Measurements from ENCODE around the gene GFOD1.
"Not testable (repeated sequence)": the region's sequence is repeated elsewhere in the genome, so short reads cannot be mapped to it uniquely, and the experiment has no call there.

DNA sequence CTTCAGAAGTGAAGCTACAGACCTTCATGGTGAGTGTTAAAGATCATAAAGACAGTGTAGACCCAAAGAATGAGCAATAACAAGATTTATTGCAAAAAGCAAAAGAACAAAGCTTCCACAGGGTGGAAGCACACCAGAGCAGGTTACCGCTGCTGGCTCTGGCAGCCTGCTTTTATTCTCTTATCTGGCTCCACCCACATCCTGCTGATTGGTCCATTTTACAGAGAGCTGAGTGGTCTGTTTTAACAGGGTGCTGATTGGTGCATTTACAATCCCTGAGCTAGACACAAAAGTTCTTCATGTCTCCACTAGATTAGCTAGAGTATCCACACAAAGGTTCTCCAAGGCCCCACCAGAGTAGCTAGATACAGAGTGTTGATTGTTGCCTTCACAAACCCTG lies 23.0 kb upstream of the GFOD1 start:
- TF ChIP-seq, protein P1, sequence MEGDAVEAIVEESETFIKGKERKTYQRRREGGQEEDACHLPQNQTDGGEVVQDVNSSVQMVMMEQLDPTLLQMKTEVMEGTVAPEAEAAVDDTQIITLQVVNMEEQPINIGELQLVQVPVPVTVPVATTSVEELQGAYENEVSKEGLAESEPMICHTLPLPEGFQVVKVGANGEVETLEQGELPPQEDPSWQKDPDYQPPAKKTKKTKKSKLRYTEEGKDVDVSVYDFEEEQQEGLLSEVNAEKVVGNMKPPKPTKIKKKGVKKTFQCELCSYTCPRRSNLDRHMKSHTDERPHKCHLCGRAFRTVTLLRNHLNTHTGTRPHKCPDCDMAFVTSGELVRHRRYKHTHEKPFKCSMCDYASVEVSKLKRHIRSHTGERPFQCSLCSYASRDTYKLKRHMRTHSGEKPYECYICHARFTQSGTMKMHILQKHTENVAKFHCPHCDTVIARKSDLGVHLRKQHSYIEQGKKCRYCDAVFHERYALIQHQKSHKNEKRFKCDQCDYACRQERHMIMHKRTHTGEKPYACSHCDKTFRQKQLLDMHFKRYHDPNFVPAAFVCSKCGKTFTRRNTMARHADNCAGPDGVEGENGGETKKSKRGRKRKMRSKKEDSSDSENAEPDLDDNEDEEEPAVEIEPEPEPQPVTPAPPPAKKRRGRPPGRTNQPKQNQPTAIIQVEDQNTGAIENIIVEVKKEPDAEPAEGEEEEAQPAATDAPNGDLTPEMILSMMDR (IDR thresholded peaks at IDR 0.05), result not testable (repeated sequence)
- not testable (repeated sequence) for TF ChIP-seq POLR2A (IDR thresholded peaks at IDR 0.05)
